BLaER1 treated with 17β-estradiol and CSF1 and Interleukin-3, amounts not matched to agents 10 nM and 100 nM (cell line): ENCODE data around the gene EFNA1.

Experiments
- H3K27ac ChIP-seq, 11 experiments: shearing (Covaris generic); formaldehyde crosslinking; 2 replicates each; pipeline ENCODE4 v1.8.1; 2022
- H3K27me3 ChIP-seq, 11 experiments: shearing (Covaris generic); formaldehyde crosslinking; 2 replicates each; pipeline ENCODE4 v1.8.1; 2022
- H3K36me3 ChIP-seq, 11 experiments: shearing (Covaris generic); formaldehyde crosslinking; 2 replicates each; pipeline ENCODE4 v1.8.1; 2022
- H3K4me1 ChIP-seq, 10 experiments: shearing (Covaris generic); formaldehyde crosslinking; 2 replicates each; pipeline ENCODE4 v1.8.1; 2022
- H3K4me2 ChIP-seq, 11 experiments: shearing (Covaris generic); formaldehyde crosslinking; 2 replicates each; pipeline ENCODE4 v1.8.1; 2022
- H3K4me3 ChIP-seq, 10 experiments: shearing (Covaris generic); formaldehyde crosslinking; 2 replicates each; pipeline ENCODE4 v1.8.1; 2022
- H3K9ac ChIP-seq, 11 experiments: shearing (Covaris generic); formaldehyde crosslinking; 2 replicates each; pipeline ENCODE4 v1.8.1; 2022
- H3K9me3 ChIP-seq, 11 experiments: shearing (Covaris generic); formaldehyde crosslinking; replicated peaks in 1 of 11; 2 replicates each; pipeline ENCODE4 v1.8.1; 2022
- H4K20me1 ChIP-seq, 11 experiments: shearing (Covaris generic); formaldehyde crosslinking; 2 replicates each; pipeline ENCODE4 v1.8.1; 2022
- Cebpa-rat ChIP-seq, 11 experiments: shearing (Covaris generic); IDR thresholded peaks; 2 replicates each; pipeline ENCODE4 v1.8.1; 2022

Gene EFNA1

GRCh38 chr1:155086856-155087535, 40.7 kb upstream of the EFNA1 start:
- Histone ChIP-seq H3K4me1 (peaks cover 43 to 63% (median 61%) of the 10 kb centered on the region in 10 experiments), H3K4me3 (peak overlapping the region in 7 of 10 experiments; percentile 15 to 82 (median 57); a peak in 4 of 20 replicates), H3K4me2 (peak overlapping the region; percentile 94 to 100 (median 98))

DNA sequence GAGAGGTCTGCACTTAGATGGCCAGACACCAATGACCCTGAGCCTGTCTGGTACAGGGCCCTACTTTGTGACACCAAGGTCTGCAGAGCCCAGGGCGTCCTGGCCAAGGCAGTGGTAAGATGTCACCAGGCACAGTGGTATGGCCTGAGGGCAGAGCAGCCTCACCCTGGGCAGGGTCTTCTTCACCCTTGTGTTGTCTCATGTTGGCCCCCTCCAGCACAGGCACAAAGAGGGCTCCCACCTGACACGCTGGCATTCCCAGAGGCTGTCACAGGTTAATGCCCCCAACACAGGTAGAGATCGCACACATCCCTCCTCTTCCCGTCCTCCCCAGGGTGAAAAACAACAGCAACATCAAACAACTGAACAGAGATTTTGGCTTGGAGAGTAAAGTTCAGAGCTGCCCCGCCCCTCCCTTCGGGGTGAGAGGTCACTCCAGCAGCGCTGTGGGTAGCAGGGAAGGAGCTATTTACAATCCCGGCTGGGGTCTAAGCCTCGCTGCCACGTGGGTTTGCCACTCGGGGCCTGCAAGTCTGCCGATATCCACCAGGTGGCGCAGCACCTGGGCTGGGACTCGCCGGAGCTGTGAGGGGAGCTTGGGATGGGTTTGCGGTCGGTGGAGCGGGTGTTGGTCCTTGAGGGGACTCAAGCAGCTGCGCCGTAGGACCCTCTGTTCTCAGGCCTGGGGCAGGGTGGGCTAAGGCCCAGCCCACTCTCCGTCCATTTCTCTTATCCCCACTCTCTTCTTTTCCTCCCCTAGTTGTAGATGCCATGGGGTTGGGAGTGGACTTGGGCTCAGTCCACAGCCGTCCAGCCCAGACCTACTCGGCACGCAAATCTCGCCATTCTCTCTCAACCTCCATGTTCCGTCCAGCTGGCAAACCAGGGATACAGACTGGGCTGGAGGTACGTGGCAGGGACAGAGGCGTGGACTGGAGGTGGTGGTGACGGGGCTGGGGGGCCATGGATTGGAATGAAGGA, 36.3 kb upstream of the EFNA1 start:
- peaks cover 20 to 64% (median 57%) of the 10 kb centered on the region in 10 experiments for H3K4me1 ChIP-seq
- peak overlapping the region in 1 of 11 experiments; percentile 16; a peak in 2 of 22 replicates for H3K27ac ChIP-seq
- no peak overlapping the region for H3K4me3 ChIP-seq
- H4K20me1 ChIP-seq: no peaks in the 10 kb centered on the region
- no peak for TF ChIP-seq Cebpa-rat (IDR thresholded peaks at IDR 0.05)
- H3K27me3 ChIP-seq: no peaks in the 10 kb centered on the region
- H3K4me2 ChIP-seq: peak overlapping the region; percentile 45 to 83 (median 56); a peak in 21 of 22 replicates
- H3K9ac ChIP-seq: peak overlapping the region in 5 of 11 experiments; percentile 8 to 36 (median 21); a peak in 4 of 22 replicates
- no peaks in the 10 kb centered on the region for H3K9me3 ChIP-seq
- H3K36me3 ChIP-seq: no peaks in the 10 kb centered on the region

More at GRCh38 chr1:155086856-155087535, 40.7 kb upstream of the EFNA1 start:
- H3K9me3 ChIP-seq: no peaks in the 10 kb centered on the region
- peak overlapping the region; percentile 18 to 75 (median 60); a peak in 20 of 22 replicates for H3K9ac ChIP-seq
- TF ChIP-seq Cebpa-rat (IDR thresholded peaks at IDR 0.05): no peak
- H3K36me3 ChIP-seq: no peaks in the 10 kb centered on the region
- peaks cover 20 to 23% (median 21%) of the 10 kb centered on the region in 11 experiments for H3K27me3 ChIP-seq
- peaks cover 5 to 29% (median 20%) of the 10 kb centered on the region in 11 experiments; a peak in 19 of 22 replicates for H4K20me1 ChIP-seq
- peak overlapping the region in 10 of 11 experiments; percentile 25 to 62 (median 52); a peak in 18 of 22 replicates for H3K27ac ChIP-seq

GRCh38 chr1:155092131-155092530, 35.5 kb upstream of the EFNA1 start:
- Histone ChIP-seq H3K9ac (0 out of 22 replicates have a peak overlapping the region, but pooled peaks of 1 of the 11 experiments have one; percentile 13), H3K27me3 (no peaks in the 10 kb centered on the region), H3K36me3 (no peaks in the 10 kb centered on the region), H4K20me1 (no peaks in the 10 kb centered on the region), H3K27ac (no peak overlapping the region), H3K4me3 (no peak overlapping the region), H3K4me1 (peaks cover 12 to 56% (median 50%) of the 10 kb centered on the region in 10 experiments), H3K9me3 (no peaks in the 10 kb centered on the region), H3K4me2 (peak overlapping the region in 7 of 11 experiments; percentile 9 to 83 (median 72); a peak in 9 of 22 replicates)
- TF ChIP-seq Cebpa-rat (IDR thresholded peaks at IDR 0.05): no peak

- peak overlapping the region in 7 of 11 experiments; percentile 66 to 83 (median 76); a peak in 6 of 22 replicates for H3K4me2 ChIP-seq
- no peak overlapping the region for H3K27ac ChIP-seq
- H3K9ac ChIP-seq: no peak overlapping the region
- no peak for TF ChIP-seq Cebpa-rat (IDR thresholded peaks at IDR 0.05)
- no peak overlapping the region for H3K4me3 ChIP-seq
- no peaks in the 10 kb centered on the region for H3K27me3 ChIP-seq
- H3K9me3 ChIP-seq: no peaks in the 10 kb centered on the region
- peaks cover 10 to 51% (median 45%) of the 10 kb centered on the region in 10 experiments for H3K4me1 ChIP-seq
- H3K36me3 ChIP-seq: no peaks in the 10 kb centered on the region
- no peaks in the 10 kb centered on the region for H4K20me1 ChIP-seq
Measured at GRCh38 chr1:155092641-155093040, 35.0 kb upstream of the EFNA1 start.

- H3K9me3 ChIP-seq: no peaks in the 10 kb centered on the region
- 0 out of 20 replicates have a peak overlapping the region, but pooled peaks of 1 of the 10 experiments have one; percentile 13 for H3K4me3 ChIP-seq
- H3K9ac ChIP-seq: peak overlapping the region in 9 of 11 experiments; percentile 11 to 53 (median 41); a peak in 15 of 22 replicates
- no peaks in the 10 kb centered on the region for H3K36me3 ChIP-seq
- no peaks in the 10 kb centered on the region for H4K20me1 ChIP-seq
- H3K27me3 ChIP-seq: no peaks in the 10 kb centered on the region
- peak overlapping the region; percentile 37 to 83 (median 72) for H3K4me2 ChIP-seq
- no peak for TF ChIP-seq Cebpa-rat (IDR thresholded peaks at IDR 0.05)
- H3K4me1 ChIP-seq: peaks cover 10 to 50% (median 43%) of the 10 kb centered on the region in 10 experiments
- peak overlapping the region in 6 of 11 experiments; percentile 2 to 49 (median 35); a peak in 8 of 22 replicates for H3K27ac ChIP-seq
Measured at GRCh38 chr1:155093911-155094621, 33.6 kb upstream of the EFNA1 start.

DNA sequence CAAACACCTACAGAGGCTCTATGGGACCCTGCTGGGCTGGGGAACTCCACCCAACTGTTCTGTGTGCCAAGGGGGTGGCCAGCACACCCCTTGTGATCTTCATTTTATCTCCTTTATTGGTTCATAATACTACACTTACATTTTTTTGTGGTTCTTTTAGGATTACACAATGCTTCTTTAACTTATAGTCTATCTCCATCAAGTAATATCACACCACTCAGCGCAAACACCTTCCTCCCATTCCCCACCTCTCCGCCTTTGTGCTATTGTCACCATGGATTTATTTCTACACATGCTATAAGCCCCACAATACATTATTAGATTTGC, 33.1 kb upstream of the EFNA1 start:
- H3K27me3 ChIP-seq: no peaks in the 10 kb centered on the region
- H3K9ac ChIP-seq: peak overlapping the region in 5 of 11 experiments; percentile 11 to 52 (median 47); a peak in 8 of 22 replicates
- peaks cover 10 to 50% (median 43%) of the 10 kb centered on the region in 10 experiments for H3K4me1 ChIP-seq
- 0 out of 20 replicates have a peak overlapping the region, but pooled peaks of 1 of the 10 experiments have one; percentile 13 for H3K4me3 ChIP-seq
- TF ChIP-seq Cebpa-rat (IDR thresholded peaks at IDR 0.05): no peak; a peak in 1 of 22 replicates
- no peaks in the 10 kb centered on the region for H4K20me1 ChIP-seq
- H3K36me3 ChIP-seq: no peaks in the 10 kb centered on the region
- peak overlapping the region; percentile 37 to 83 (median 72); a peak in 21 of 22 replicates for H3K4me2 ChIP-seq
- peak overlapping the region in 3 of 11 experiments; percentile 30 to 49 (median 40); a peak in 2 of 22 replicates for H3K27ac ChIP-seq
- H3K9me3 ChIP-seq: no peaks in the 10 kb centered on the region

DNA sequence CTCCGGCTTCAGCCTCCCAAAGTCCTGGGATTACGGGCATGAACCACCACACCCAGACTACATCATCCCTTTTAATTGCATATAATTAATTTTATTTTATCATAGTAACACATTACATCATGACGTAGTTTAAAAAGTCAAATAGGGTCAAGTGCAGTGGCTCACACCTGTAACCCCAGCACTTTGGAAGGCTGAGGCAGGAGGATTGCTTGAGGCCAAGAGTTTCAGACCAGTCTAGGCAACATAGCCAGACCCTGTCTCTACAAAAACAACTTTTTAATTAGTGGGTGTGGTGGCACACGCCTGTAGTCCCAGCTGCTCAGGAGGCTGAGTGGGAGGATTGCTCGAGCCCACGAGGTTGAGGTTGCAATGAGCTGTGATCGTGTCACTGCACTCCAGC, 28.3 kb upstream of the EFNA1 start:
- H3K27ac ChIP-seq: no peak overlapping the region
- peak overlapping the region in 1 of 11 experiments; percentile 21; a peak in 3 of 22 replicates for H3K4me2 ChIP-seq
- TF ChIP-seq Cebpa-rat (IDR thresholded peaks at IDR 0.05): no peak
- no peaks in the 10 kb centered on the region for H3K27me3 ChIP-seq
- no peak overlapping the region for H3K4me3 ChIP-seq
- H3K9me3 ChIP-seq: no peaks in the 10 kb centered on the region
- H4K20me1 ChIP-seq: peaks cover 0 to 4% (median 0%) of the 10 kb centered on the region in 11 experiments; a peak in 1 of 22 replicates
- H3K4me1 ChIP-seq: peaks cover 22 to 56% (median 42%) of the 10 kb centered on the region in 10 experiments
- no peak overlapping the region for H3K9ac ChIP-seq
- H3K36me3 ChIP-seq: no peaks in the 10 kb centered on the region

DNA sequence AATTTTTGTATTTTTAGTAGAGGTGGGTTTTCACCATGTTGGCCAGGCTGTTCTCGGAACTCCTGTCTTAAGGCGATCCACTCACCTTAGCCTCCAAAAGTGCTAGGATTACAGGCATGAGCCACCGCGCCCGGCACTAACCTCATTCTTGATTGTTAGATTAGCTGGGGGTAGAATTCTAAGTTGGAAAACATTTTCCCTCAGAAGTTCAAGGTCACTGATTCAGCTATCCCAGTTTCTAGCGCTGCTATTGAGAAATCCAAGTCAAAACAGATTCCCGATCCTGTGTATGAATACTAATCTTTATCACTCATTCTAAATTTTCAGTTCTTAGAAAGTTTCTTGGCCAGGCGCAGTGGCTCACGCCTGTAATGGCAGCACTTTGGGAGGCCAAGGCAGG, 24.4 kb upstream of the EFNA1 start:
- H4K20me1 ChIP-seq: peaks cover 0 to 4% (median 0%) of the 10 kb centered on the region in 11 experiments; a peak in 1 of 22 replicates
- no peaks in the 10 kb centered on the region for H3K9me3 ChIP-seq
- H3K27ac ChIP-seq: peak overlapping the region in 5 of 11 experiments; percentile 59 to 83 (median 73); a peak in 9 of 22 replicates
- H3K9ac ChIP-seq: peak overlapping the region in 1 of 11 experiments; percentile 20; a peak in 2 of 22 replicates
- no peak for TF ChIP-seq Cebpa-rat (IDR thresholded peaks at IDR 0.05)
- H3K4me1 ChIP-seq: peaks cover 29 to 78% (median 51%) of the 10 kb centered on the region in 10 experiments
- peak overlapping the region in 8 of 11 experiments; percentile 2 to 81 (median 63); a peak in 12 of 22 replicates for H3K4me2 ChIP-seq
- no peaks in the 10 kb centered on the region for H3K36me3 ChIP-seq
- H3K4me3 ChIP-seq: no peak overlapping the region
- no peaks in the 10 kb centered on the region for H3K27me3 ChIP-seq
